Measurements from ENCODE around the gene EMC1. TPM values are rescaled to one million over a fixed set of nuclear protein-coding genes. Genes with fewer than 3 reads are reported as not detected.

Gene EMC1
- total RNA-seq, 1 experiment from 2014 or later: 60.0 TPM

GRCh38 chr1:19254416-19254815 is 3.1 kb upstream of the EMC1 start:
- H2BK15ac ChIP-seq (ENCODE audit: low read depth, low read length): no peak overlapping the region
- no peaks in the 10 kb centered on the region for H4K20me1 ChIP-seq (ENCODE audit: control insufficient read depth, insufficient read depth, insufficient read length)
- peaks cover 45% of the 10 kb centered on the region for H3K79me2 ChIP-seq (ENCODE audit: insufficient read depth, low read length)
- no peak overlapping the region for H2BK5ac ChIP-seq (ENCODE audit: insufficient read length, low read length)
- Mint-ChIP-seq H3K9me3 (no peaks in the 10 kb centered on the region), H3K27me3 (ENCODE audit: low read depth) (no peaks in the 10 kb centered on the region), H3K4me3 (peak overlapping the region in 1 of 2 experiments; percentile 97; a peak in 1 of 5 replicates), H3K4me1 (peaks cover 20 to 22% of the 10 kb centered on the region in 2 experiments), H3K36me3 (ENCODE audit: insufficient read depth in 1 of 3, low read depth in 3 of 3) (peaks cover 34 to 60% (median 45%) of the 10 kb centered on the region in 3 experiments; a peak in 6 of 7 replicates), H3K27ac (peak overlapping the region in 1 of 3 experiments; percentile 35; a peak in 2 of 7 replicates)
- H4K91ac ChIP-seq (ENCODE audit: insufficient read length, low read depth, low read length): no peak overlapping the region
- H2BK120ac ChIP-seq (ENCODE audit: low read depth, low read length, poor library complexity, severe bottlenecking): no peak overlapping the region
- H4K5ac ChIP-seq (ENCODE audit: insufficient read length, low read depth, low read length): no peak overlapping the region
- peaks cover 8% of the 10 kb centered on the region for H3K79me1 ChIP-seq (ENCODE audit: insufficient read depth, low read depth, low read length, poor library complexity, severe bottlenecking)
- no peak overlapping the region for H3K4me2 ChIP-seq (ENCODE audit: insufficient read depth, insufficient read length, low read length)
- no peak overlapping the region for H2AK5ac ChIP-seq (ENCODE audit: insufficient read length, low read length)
- H2BK20ac ChIP-seq (ENCODE audit: low read depth, low read length, poor library complexity, severe bottlenecking): no peak overlapping the region
- H3K14ac ChIP-seq (ENCODE audit: insufficient read depth, low read length): no peak overlapping the region
- H3K23ac ChIP-seq (ENCODE audit: insufficient read length, low read depth, low read length): no peak overlapping the region
- no peak overlapping the region for H4K8ac ChIP-seq (replicated peaks; ENCODE audit: insufficient read length, low read depth, low read length)
- H3K27me3 ChIP-seq (ENCODE audit: insufficient read depth, low read length): no peaks in the 10 kb centered on the region
- DNase-seq: no peak
- H3K23me2 ChIP-seq (ENCODE audit: insufficient read length, low read depth, low read length, poor library complexity, severe bottlenecking): peaks cover 7% of the 10 kb centered on the region
- H2AFZ ChIP-seq (ENCODE audit: low read length): no peak overlapping the region
- H3K27ac ChIP-seq (ENCODE audit: insufficient read length, low read depth, low read length): no peak overlapping the region
- peaks cover 4% of the 10 kb centered on the region; the same call in 1 of the 2 replicates for H3K4me1 ChIP-seq (ENCODE audit: insufficient read depth, low read length)
- H3K18ac ChIP-seq (ENCODE audit: insufficient read length, low read depth, low read length): no peak overlapping the region
- no peak overlapping the region for H3K56ac ChIP-seq (ENCODE audit: insufficient read length, low read depth, low read length)
- H3K9ac ChIP-seq (ENCODE audit: extremely low read depth, insufficient read length, low read length): no peak overlapping the region
- no peak for TF ChIP-seq CTCF (conservative IDR thresholded peaks at IDR 0.05)
- no peak overlapping the region for H3K4ac ChIP-seq (ENCODE audit: low read depth, low read length)
- H2BK12ac ChIP-seq (ENCODE audit: insufficient read length, low read depth, low read length): no peak overlapping the region
- no peak overlapping the region for H3T11ph ChIP-seq (ENCODE audit: low read length)
- H3K9me3 ChIP-seq (ENCODE audit: control insufficient read depth, low read depth, low read length): no peaks in the 10 kb centered on the region

Data from H9 (cell line).